ENCODE data around the gene DNAAF1. TPM values are rescaled to one million over a fixed set of nuclear protein-coding genes. Genes with fewer than 3 reads are reported as not detected.
A peak's percentile ranks its signal among the peaks of the same experiment; 100 is the strongest.
"Not testable (repeated sequence)": the region's sequence is repeated elsewhere in the genome, so short reads cannot be mapped to it uniquely, and the experiment has no call there.

The DNAAF1 gene
- total and polyA plus RNA-seq, 5 donors from 2014 or later = 0.03 to 0.81 (median 0.30) TPM; not detected in 1

DNA sequence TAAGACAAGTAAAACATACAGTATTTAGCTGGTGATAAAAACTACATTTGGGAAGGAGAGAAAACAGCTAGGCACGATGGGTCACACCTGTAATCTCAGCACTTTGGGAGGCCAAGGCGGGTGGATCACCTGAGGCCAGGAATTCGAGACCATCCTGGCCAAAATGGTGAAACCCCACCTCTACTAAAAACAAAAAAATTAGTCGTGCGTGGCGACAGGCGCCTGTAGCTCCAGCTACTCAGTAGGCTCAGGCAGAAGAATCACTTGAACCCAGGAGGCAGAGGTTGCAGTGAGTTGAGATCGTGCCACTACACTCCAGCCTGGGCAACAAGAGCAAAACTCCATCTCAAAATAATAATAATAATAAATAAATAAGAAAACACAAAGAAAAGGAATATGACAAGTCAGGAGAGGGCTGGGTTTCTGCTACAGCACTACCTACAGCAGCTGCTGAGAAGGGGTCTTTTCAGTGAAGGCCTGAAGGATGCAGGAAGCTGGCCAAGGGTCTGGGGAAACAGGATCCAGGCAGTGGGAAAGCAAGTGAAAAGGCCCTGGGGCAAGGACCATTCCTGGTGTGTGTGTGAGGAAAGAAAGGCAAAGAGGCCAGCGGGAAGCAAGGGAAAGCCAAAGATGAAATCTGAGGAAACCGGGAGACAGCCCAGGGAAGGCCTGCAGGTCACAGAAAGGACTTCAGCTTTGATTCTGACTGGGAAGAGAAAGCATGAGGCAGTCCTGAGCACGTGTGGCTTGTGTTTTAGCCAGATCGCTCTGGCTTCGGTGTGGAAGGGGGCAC is 39.0 kb upstream of the DNAAF1 start:
- Mint-ChIP-seq H3K27ac (peak overlapping the region; percentile 35 to 91 (median 67)), H3K9me3 (no peaks in the 10 kb centered on the region), H3K4me1 (peaks cover 28 to 81% (median 52%) of the 10 kb centered on the region in 4 donors), H3K36me3 (peaks cover 24% of the 10 kb centered on the region), H3K27me3 (no peaks in the 10 kb centered on the region), H3K4me3 (peak overlapping the region in 2 of 4 donors; percentile 14 to 47)
- no peak for DNase-seq
- peaks cover 39% of the 10 kb centered on the region for H3K36me3 ChIP-seq (ENCODE audit: control insufficient read depth, insufficient read depth, low read length)
- no peak overlapping the region for H3K4me3 ChIP-seq (ENCODE audit: low read depth, low read length)
- no peaks in the 10 kb centered on the region for H3K27me3 ChIP-seq (ENCODE audit: control insufficient read depth, insufficient read depth, low read length)
- peaks cover 3% of the 10 kb centered on the region for H3K4me1 ChIP-seq (ENCODE audit: control insufficient read depth, insufficient read depth, low read length, poor library complexity, severe bottlenecking)
- H3K27ac ChIP-seq (ENCODE audit: insufficient read depth, low read length, poor library complexity, severe bottlenecking) = no peak overlapping the region
- ATAC-seq (ENCODE audit: low read depth in 2 of 2) = no peak
- no peaks in the 10 kb centered on the region for H3K9me3 ChIP-seq (ENCODE audit: control insufficient read depth in 2 of 2, low read length in 2 of 2)

DNA sequence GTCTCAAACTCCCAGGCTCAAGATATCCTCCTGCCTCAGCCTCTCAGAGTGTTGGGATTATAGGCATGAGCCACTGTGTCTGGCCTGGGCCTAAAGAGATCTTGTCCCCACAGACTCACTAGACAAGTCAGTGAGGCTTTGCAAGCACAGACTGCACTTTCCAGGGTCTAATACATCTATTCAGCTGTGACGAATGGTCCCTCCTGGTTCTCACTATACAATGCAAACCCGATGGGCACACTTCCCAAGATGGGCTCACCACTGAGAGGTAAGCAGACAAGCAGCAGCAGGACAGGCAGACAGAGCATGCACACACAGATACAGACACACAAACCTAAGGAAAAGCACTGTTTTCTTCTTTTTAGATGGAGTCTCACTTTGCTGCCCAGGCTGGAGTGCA is 37.2 kb upstream of the DNAAF1 start:
- H3K4me1 ChIP-seq (ENCODE audit: control insufficient read depth, insufficient read depth, low read length, poor library complexity, severe bottlenecking) = peaks cover 4% of the 10 kb centered on the region
- H3K27ac ChIP-seq (ENCODE audit: insufficient read depth, low read length, poor library complexity, severe bottlenecking) = no peak overlapping the region
- no peak for DNase-seq
- H3K4me1 Mint-ChIP-seq = peaks cover 25 to 78% (median 42%) of the 10 kb centered on the region in 4 donors
- no peaks in the 10 kb centered on the region for H3K27me3 Mint-ChIP-seq
- H3K4me3 ChIP-seq (ENCODE audit: low read depth, low read length) = no peak overlapping the region
- no peaks in the 10 kb centered on the region for H3K27me3 ChIP-seq (ENCODE audit: control insufficient read depth, insufficient read depth, low read length)
- peaks cover 33% of the 10 kb centered on the region for H3K36me3 ChIP-seq (ENCODE audit: control insufficient read depth, insufficient read depth, low read length)
- no peak overlapping the region for H3K27ac Mint-ChIP-seq
- ATAC-seq (ENCODE audit: low read depth in 2 of 2) = no peak
- no peak overlapping the region for H3K4me3 Mint-ChIP-seq
- peaks cover 19% of the 10 kb centered on the region for H3K36me3 Mint-ChIP-seq
- no peaks in the 10 kb centered on the region for H3K9me3 Mint-ChIP-seq
- H3K9me3 ChIP-seq (ENCODE audit: control insufficient read depth in 2 of 2, low read length in 2 of 2) = no peaks in the 10 kb centered on the region

DNA sequence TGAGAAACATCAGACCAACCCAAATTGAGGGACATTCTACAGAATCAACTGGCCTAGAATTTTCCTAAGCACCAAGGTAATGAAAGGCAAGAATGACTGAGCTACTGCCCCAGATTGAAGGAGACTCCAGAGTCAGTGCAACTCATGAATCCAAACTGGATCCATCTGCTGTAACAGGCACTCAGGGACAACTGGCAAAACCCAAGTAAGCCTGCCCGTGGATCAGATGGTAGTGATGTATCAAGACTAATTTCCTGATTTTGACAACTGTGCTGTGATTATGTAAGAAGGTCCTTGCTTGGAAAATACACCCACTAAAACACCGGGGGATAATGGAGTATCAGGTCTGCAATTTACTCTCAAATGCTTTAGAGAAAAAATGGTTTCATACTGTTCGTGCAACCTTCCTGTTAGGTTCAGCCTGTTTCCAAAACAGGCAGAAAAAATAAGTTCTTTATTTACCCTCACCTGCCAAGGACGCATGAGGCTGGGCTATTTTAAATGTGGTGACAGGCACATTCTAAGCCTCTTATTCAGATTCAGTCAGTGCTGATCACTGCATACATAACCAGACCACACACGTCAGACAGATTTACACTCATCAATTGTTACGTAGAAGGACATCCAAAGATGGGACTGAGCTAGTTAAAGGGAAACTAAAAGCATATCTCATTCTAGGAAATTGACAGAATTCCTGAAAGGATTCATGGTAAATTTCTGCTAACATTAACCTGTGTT is 35.3 kb upstream of the DNAAF1 start:
- Mint-ChIP-seq H3K36me3 (peaks cover 19% of the 10 kb centered on the region), H3K4me3 (peak overlapping the region in 1 of 4 donors; percentile 41), H3K4me1 (peaks cover 16 to 73% (median 41%) of the 10 kb centered on the region in 4 donors), H3K27ac (peak overlapping the region in 2 of 3 donors; percentile 46 to 73), H3K27me3 (no peaks in the 10 kb centered on the region), H3K9me3 (no peaks in the 10 kb centered on the region)
- Histone ChIP-seq H3K9me3 (ENCODE audit: control insufficient read depth in 2 of 2, low read length in 2 of 2) (no peaks in the 10 kb centered on the region), H3K36me3 (ENCODE audit: control insufficient read depth, insufficient read depth, low read length) (peaks cover 33% of the 10 kb centered on the region), H3K4me1 (ENCODE audit: control insufficient read depth, insufficient read depth, low read length, poor library complexity, severe bottlenecking) (peaks cover 10% of the 10 kb centered on the region), H3K27ac (ENCODE audit: insufficient read depth, low read length, poor library complexity, severe bottlenecking) (no peak overlapping the region), H3K4me3 (ENCODE audit: low read depth, low read length) (no peak overlapping the region), H3K27me3 (ENCODE audit: control insufficient read depth, insufficient read depth, low read length) (no peaks in the 10 kb centered on the region)
- DNase-seq = no peak
- no peak for ATAC-seq (ENCODE audit: low read depth in 2 of 2)

DNA sequence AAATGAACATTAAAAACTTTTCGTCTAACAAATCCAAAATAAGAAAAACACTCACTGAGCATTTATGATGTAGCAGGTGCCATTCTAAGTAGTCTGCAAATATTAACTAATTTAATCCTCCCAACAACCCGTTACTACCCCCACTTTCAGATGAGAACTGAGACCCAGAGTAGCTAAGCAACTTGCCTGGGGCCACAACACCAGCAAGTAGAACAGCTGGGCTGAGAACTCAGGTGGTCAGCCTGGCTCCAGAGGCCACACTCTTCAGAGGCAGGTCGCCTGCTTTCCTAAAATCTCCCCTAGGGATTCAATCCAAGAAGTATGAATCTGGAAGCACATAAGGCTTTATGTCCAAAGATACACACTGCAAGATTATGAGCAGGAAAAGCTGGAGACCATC is 34.6 kb upstream of the DNAAF1 start:
- peaks cover 16 to 75% (median 44%) of the 10 kb centered on the region in 4 donors for H3K4me1 Mint-ChIP-seq
- DNase-seq = no peak
- Histone ChIP-seq H3K4me1 (ENCODE audit: control insufficient read depth, insufficient read depth, low read length, poor library complexity, severe bottlenecking) (peaks cover 18% of the 10 kb centered on the region), H3K27me3 (ENCODE audit: control insufficient read depth, insufficient read depth, low read length) (no peaks in the 10 kb centered on the region), H3K9me3 (ENCODE audit: control insufficient read depth in 2 of 2, low read length in 2 of 2) (no peaks in the 10 kb centered on the region), H3K27ac (ENCODE audit: insufficient read depth, low read length, poor library complexity, severe bottlenecking) (no peak overlapping the region), H3K4me3 (ENCODE audit: low read depth, low read length) (no peak overlapping the region), H3K36me3 (ENCODE audit: control insufficient read depth, insufficient read depth, low read length) (peaks cover 33% of the 10 kb centered on the region)
- no peaks in the 10 kb centered on the region for H3K9me3 Mint-ChIP-seq
- ATAC-seq (ENCODE audit: low read depth in 2 of 2) = no peak
- no peaks in the 10 kb centered on the region for H3K27me3 Mint-ChIP-seq
- H3K27ac Mint-ChIP-seq = peak overlapping the region in 1 of 3 donors; percentile 42
- peak overlapping the region in 1 of 4 donors; percentile 58 for H3K4me3 Mint-ChIP-seq
- peaks cover 13% of the 10 kb centered on the region for H3K36me3 Mint-ChIP-seq

DNA sequence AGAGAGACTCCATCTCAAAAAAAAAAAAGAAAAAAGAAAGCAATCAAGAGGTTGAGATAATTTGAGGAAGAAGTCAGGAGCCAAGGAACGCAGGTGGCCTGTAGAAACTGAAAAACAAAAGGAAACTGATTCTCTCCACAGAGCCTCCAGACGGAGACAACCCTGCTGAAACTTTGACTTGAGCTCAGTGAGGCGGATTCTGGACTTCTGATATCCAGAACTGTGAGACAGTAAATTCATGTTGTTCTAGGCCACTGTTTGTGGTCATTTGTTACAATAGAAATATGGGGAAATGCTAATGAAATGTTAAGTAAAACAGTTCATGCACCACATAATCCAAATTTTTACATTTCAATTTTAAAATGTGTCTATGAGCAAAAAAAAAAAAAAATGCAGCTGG is 33.6 kb upstream of the DNAAF1 start:
- Histone ChIP-seq H3K27me3 (ENCODE audit: control insufficient read depth, insufficient read depth, low read length) (no peaks in the 10 kb centered on the region), H3K27ac (ENCODE audit: insufficient read depth, low read length, poor library complexity, severe bottlenecking) (no peak overlapping the region), H3K4me3 (ENCODE audit: low read depth, low read length) (no peak overlapping the region), H3K4me1 (ENCODE audit: control insufficient read depth, insufficient read depth, low read length, poor library complexity, severe bottlenecking) (peaks cover 25% of the 10 kb centered on the region), H3K36me3 (ENCODE audit: control insufficient read depth, insufficient read depth, low read length) (peaks cover 30% of the 10 kb centered on the region), H3K9me3 (ENCODE audit: control insufficient read depth in 2 of 2, low read length in 2 of 2) (no peaks in the 10 kb centered on the region)
- Mint-ChIP-seq H3K4me3 (peak overlapping the region in 2 of 4 donors; percentile 51 to 58), H3K4me1 (peaks cover 25 to 74% (median 44%) of the 10 kb centered on the region in 4 donors), H3K36me3 (peaks cover 6% of the 10 kb centered on the region), H3K27me3 (no peaks in the 10 kb centered on the region), H3K27ac (no peak overlapping the region), H3K9me3 (no peaks in the 10 kb centered on the region)
- DNase-seq (no peak), ATAC-seq (ENCODE audit: low read depth in 2 of 2) (no peak)

DNA sequence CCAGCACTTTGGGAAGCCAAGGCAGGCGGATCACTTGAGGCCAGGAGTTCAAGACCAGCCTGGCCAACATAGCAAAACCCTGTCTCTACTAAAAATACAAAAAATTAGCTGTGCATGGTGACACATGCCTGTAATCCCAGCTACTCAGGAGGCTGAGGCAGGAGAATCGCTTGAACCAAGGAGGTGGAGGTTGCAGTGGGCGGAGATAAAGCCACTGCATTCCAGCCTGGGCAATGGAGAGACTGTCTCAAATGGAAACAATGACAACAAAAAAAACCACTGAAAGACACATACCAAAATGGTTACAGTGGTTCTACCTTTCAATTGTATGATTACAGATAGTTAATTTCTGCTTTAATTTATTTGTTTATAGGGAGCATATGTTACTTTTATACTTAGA is 33.2 kb upstream of the DNAAF1 start:
- Histone ChIP-seq H3K4me1 (ENCODE audit: control insufficient read depth, insufficient read depth, low read length, poor library complexity, severe bottlenecking) (peaks cover 25% of the 10 kb centered on the region), H3K36me3 (ENCODE audit: control insufficient read depth, insufficient read depth, low read length) (peaks cover 27% of the 10 kb centered on the region)
- H3K4me3 ChIP-seq (ENCODE audit: low read depth, low read length); H3K36me3 Mint-ChIP-seq; H3K27ac Mint-ChIP-seq; H3K27me3 ChIP-seq (ENCODE audit: control insufficient read depth, insufficient read depth, low read length); ATAC-seq (ENCODE audit: low read depth in 2 of 2); H3K9me3 Mint-ChIP-seq; H3K27ac ChIP-seq (ENCODE audit: insufficient read depth, low read length, poor library complexity, severe bottlenecking); DNase-seq; H3K9me3 ChIP-seq (ENCODE audit: control insufficient read depth in 2 of 2, low read length in 2 of 2); H3K27me3 Mint-ChIP-seq: not testable (repeated sequence)
- Mint-ChIP-seq H3K4me3 (peak overlapping the region in 1 of 4 donors; percentile 51), H3K4me1 (peaks cover 25 to 69% (median 40%) of the 10 kb centered on the region in 4 donors)

DNA sequence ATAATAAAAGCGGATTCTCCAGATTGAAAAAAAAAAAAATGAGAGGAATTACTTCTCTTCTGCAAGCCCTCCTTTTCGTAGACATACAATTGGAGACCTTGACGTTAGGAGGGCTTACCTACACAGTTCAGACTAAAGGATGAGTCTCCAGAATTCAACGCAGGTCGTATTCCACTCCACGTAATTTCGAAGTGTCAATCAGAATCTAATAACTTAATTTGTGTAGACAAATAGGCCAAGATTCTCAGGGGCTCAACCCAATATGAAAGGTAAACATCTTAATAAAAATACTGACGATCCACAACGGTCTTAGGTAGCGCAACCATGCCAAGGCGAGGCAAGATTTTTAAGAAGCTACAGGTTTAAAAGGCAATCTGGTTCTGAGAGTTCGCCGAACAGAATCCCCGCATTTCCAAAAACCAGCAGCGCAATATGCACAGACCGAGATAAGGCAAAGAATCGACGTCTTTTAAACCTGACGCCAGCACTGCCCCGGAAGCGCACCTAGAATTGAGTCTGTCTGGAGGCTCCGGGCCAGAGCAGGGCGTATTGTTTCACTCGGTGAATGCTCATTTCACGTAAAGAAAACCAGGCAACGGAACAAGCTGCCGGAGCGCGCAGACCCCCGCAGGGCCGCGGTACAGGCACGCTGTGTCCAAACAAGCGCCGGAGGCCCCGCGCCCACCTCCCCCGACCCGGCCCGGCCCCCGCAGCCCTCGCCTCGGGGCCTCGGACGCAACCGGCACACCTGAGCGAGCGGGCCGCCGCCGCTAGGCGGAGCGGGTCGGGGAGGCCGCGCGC is 29.0 kb upstream of the DNAAF1 start:
- DNase-seq (peak in 2 of 3 donors; percentile 61 to 78), ATAC-seq (ENCODE audit: low read depth in 2 of 2) (peak; percentile 57 to 62)
- Mint-ChIP-seq H3K27ac (peak overlapping the region; percentile 96 to 98 (median 98)), H3K4me1 (peaks cover 13 to 40% (median 22%) of the 10 kb centered on the region in 4 donors), H3K27me3 (no peaks in the 10 kb centered on the region), H3K36me3 (no peaks in the 10 kb centered on the region), H3K4me3 (peak overlapping the region; percentile 95 to 98 (median 95)), H3K9me3 (no peaks in the 10 kb centered on the region)
- H3K36me3 ChIP-seq (ENCODE audit: control insufficient read depth, insufficient read depth, low read length) = peaks cover under 1% of the 10 kb centered on the region
- no peaks in the 10 kb centered on the region for H3K27me3 ChIP-seq (ENCODE audit: control insufficient read depth, insufficient read depth, low read length)
- peak overlapping the region; percentile 91 for H3K27ac ChIP-seq (ENCODE audit: insufficient read depth, low read length, poor library complexity, severe bottlenecking)
- H3K4me3 ChIP-seq (ENCODE audit: low read depth, low read length) = peak overlapping the region; percentile 95
- no peaks in the 10 kb centered on the region for H3K9me3 ChIP-seq (ENCODE audit: control insufficient read depth in 2 of 2, low read length in 2 of 2)
- peaks cover 30% of the 10 kb centered on the region for H3K4me1 ChIP-seq (ENCODE audit: control insufficient read depth, insufficient read depth, low read length, poor library complexity, severe bottlenecking)
